Uterus (tissue), 4 donors: ENCODE measurements around the gene MANEAL. TPM values are rescaled to one million over a fixed set of nuclear protein-coding genes. Genes with fewer than 3 reads are reported as not detected.

Experiments
- DNase-seq, 2 donors: peaks; one replicate each; pipeline ENCODE4 v3.0.0-alpha.2; 2019 to 2020
- H3K27ac ChIP-seq, 2 donors: fragments of 200-600 bp; sonication (generic); 1 replicate in 1 of 2; 2 replicates in 1 of 2; pipeline ENCODE4 v1.5.1; 2016 to 2018
- H3K27me3 ChIP-seq, 2 donors: fragments of 200-600 bp; sonication (generic); one replicate each; pipeline ENCODE4 v1.5.1; 2018 to 2019; ENCODE audit warnings: control low read depth in 1 of 2
- H3K36me3 ChIP-seq, 2 donors: fragments of 200-600 bp; sonication (generic); one replicate each; pipeline ENCODE4 v1.5.1; 2019; ENCODE audit warnings: control low read depth in 1 of 2
- H3K4me1 ChIP-seq, 2 donors: fragments of 200-600 bp; sonication (generic); one replicate each; pipeline ENCODE4 v1.5.1; 2018 to 2019; ENCODE audit warnings: control low read depth in 1 of 2
- H3K4me3 ChIP-seq, 2 donors: fragments of 200-600 bp; sonication (generic); 1 replicate in 1 of 2; 2 replicates in 1 of 2; pipeline ENCODE4 v1.5.1; 2018 to 2019; ENCODE audit warnings: mild to moderate bottlenecking in 1 of 2
- H3K9me3 ChIP-seq, 2 donors: fragments of 200-600 bp; sonication (generic); one replicate each; pipeline ENCODE4 v1.5.1; 2019; ENCODE audit warnings: control low read depth in 1 of 2
- POLR2A ChIP-seq, 2 donors: fragments of 450-650 bp; IDR thresholded peaks; one replicate each; pipeline ENCODE4 v1.6.1; 2016; ENCODE audit warnings: antibody characterized with exemption in 2 of 2, mild to moderate bottlenecking in 1 of 2, moderate library complexity in 1 of 2
- intact Hi-C: fragments of 100-400 bp; cut with DNase I; formaldehyde crosslinking; loops from one replicate; pipeline ENCODE4 v1.15.1; 2023; ENCODE audit warnings: low total_unique reads
- total RNA-seq, 4 donors: library from RNA; depleted of rRNA in 3 of 4; stranded (reverse); fragments of >200 nt in 3 of 4; gene quantifications; one replicate each; pipeline versions ENCODE4 v1.1.0 to v1.2.4, GENCODE V29; 2014 to 2023
- TF ChIP-seq, protein P1 (sequence below), 4 experiments: fragments of 200-600 bp in 2 of 4; fragments of 450-650 bp in 2 of 4; sonication (generic) in 2 of 4; IDR thresholded peaks; one replicate each; pipeline ENCODE4 v1.5.1; 2016 to 2019; ENCODE audit warnings: antibody characterized with exemption in 4 of 4, mild to moderate bottlenecking in 2 of 4, moderate library complexity in 1 of 4
- donor health status: DM: yes; HTN: yes; CAD: no.

MANEAL gene
- total RNA-seq, 4 donors from 2014 or later = 1.8 to 2.6 TPM; not detected in 2

GRCh38 chr1:37762516-37762915 is 31.1 kb upstream of the MANEAL start:
- Histone ChIP-seq H3K36me3 (no peaks in the 10 kb centered on the region), H3K27ac (no peak overlapping the region), H3K9me3 (no peaks in the 10 kb centered on the region), H3K4me3 (no peak overlapping the region), H3K4me1 (no peaks in the 10 kb centered on the region), H3K27me3 (peaks cover 6 to 19% of the 10 kb centered on the region in 2 donors)
- intact Hi-C loops = no loop called here
- TF ChIP-seq, protein P1, sequence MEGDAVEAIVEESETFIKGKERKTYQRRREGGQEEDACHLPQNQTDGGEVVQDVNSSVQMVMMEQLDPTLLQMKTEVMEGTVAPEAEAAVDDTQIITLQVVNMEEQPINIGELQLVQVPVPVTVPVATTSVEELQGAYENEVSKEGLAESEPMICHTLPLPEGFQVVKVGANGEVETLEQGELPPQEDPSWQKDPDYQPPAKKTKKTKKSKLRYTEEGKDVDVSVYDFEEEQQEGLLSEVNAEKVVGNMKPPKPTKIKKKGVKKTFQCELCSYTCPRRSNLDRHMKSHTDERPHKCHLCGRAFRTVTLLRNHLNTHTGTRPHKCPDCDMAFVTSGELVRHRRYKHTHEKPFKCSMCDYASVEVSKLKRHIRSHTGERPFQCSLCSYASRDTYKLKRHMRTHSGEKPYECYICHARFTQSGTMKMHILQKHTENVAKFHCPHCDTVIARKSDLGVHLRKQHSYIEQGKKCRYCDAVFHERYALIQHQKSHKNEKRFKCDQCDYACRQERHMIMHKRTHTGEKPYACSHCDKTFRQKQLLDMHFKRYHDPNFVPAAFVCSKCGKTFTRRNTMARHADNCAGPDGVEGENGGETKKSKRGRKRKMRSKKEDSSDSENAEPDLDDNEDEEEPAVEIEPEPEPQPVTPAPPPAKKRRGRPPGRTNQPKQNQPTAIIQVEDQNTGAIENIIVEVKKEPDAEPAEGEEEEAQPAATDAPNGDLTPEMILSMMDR (IDR thresholded peaks at IDR 0.05) = no peak
- TF ChIP-seq POLR2A (IDR thresholded peaks at IDR 0.05) = no peak
- no peak for DNase-seq

DNA sequence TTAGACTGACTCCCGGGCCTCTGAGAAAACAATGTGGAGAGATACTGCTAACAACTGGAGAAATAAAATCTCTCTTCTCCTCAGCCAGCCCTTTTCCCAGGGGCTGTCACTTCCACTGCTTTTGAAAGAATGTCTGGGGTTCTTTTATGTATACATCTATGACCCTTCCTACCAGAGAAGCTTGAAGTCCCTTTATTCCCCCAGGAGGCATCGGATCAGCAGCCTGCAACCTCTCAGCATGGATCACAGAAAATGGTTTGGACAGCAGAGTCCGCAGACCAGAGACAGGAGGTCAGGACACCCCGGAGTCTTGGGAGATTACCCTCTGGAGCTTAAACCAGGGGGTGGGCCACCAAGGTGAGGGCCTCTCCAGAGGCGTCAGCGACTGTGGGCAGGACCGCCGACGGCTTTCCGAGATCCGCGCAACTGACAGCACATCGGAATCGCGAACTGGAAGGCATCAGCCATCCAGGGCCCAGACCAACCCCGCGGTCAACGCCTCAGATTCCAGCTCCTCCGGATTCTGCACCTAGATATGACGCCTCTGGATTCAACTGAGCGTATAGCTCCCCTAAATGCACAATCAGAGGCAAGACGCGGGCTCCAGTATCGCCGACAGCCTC is 29.7 kb upstream of the MANEAL start:
- peaks cover 6 to 19% of the 10 kb centered on the region in 2 donors for H3K27me3 ChIP-seq
- no peak for DNase-seq

DNA sequence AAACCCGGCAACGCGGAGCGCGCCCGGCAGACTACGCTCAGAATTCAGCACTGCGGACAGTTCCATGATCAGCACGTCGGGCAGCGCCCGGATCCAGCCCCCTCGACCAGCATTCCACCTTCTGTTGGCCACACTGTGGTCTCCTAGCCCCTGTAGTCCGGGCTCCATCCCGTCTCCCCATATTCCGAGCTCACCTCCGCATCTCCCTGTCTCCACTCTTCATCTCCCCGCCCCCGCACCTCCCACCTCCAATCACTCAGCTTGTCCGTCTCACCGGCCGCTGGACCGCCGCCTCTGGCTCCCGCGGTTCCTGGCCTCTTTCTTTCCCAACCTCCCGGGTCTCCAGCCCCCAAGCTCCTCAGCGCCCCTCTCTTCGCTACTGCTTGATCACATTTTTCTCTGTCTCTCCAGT is 29.2 kb upstream of the MANEAL start:
- H3K9me3 ChIP-seq = no peaks in the 10 kb centered on the region
- TF ChIP-seq POLR2A (IDR thresholded peaks at IDR 0.05) = no peak
- DNase-seq = no peak
- no peaks in the 10 kb centered on the region for H3K4me1 ChIP-seq
- H3K36me3 ChIP-seq = no peaks in the 10 kb centered on the region
- H3K27ac ChIP-seq = no peak overlapping the region
- peaks cover 6 to 19% of the 10 kb centered on the region in 2 donors for H3K27me3 ChIP-seq
- intact Hi-C loops = no loop called here
- H3K4me3 ChIP-seq = no peak overlapping the region

More for the DNA sequence above, 29.7 kb upstream of the MANEAL start:
- no peak overlapping the region for H3K27ac ChIP-seq
- no peak overlapping the region for H3K4me3 ChIP-seq
- TF ChIP-seq, protein P1 (IDR thresholded peaks at IDR 0.05) = no peak
- TF ChIP-seq POLR2A (IDR thresholded peaks at IDR 0.05) = no peak
- H3K36me3 ChIP-seq = no peaks in the 10 kb centered on the region
- no peaks in the 10 kb centered on the region for H3K9me3 ChIP-seq
- intact Hi-C loops = no loop called here
- H3K4me1 ChIP-seq = no peaks in the 10 kb centered on the region

GRCh38 chr1:37764888-37765441 is 28.7 kb upstream of the MANEAL start, which contains the start of gene EPHA10:
Gene EPHA10, minus strand, starts transcription at chr1:37765120. Its CDS starts 54 bp downstream, at chr1:37765066.
- no peak for DNase-seq
- H3K9me3 ChIP-seq = no peaks in the 10 kb centered on the region
- H3K27me3 ChIP-seq = peaks cover 6 to 19% of the 10 kb centered on the region in 2 donors
- H3K4me3 ChIP-seq = no peak within 1 kb of the TSS
- H3K27ac ChIP-seq = no peak within 1 kb of the TSS
- no peaks in the 10 kb centered on the region for H3K4me1 ChIP-seq
- intact Hi-C loops = no loop called here
- TF ChIP-seq, protein P1 (IDR thresholded peaks at IDR 0.05) = no peak
- no peak for TF ChIP-seq POLR2A (IDR thresholded peaks at IDR 0.05)
- H3K36me3 ChIP-seq = no peaks in the 10 kb centered on the region

GRCh38 chr1:37765916-37766664 is 27.6 kb upstream of the MANEAL start:
- DNase-seq = no peak
- no peak overlapping the region for H3K27ac ChIP-seq
- no peak overlapping the region for H3K4me3 ChIP-seq
- H3K36me3 ChIP-seq = no peaks in the 10 kb centered on the region
- no peak for TF ChIP-seq POLR2A (IDR thresholded peaks at IDR 0.05)
- TF ChIP-seq, protein P1 (IDR thresholded peaks at IDR 0.05) = no peak
- peaks cover 6 to 19% of the 10 kb centered on the region in 2 donors for H3K27me3 ChIP-seq
- intact Hi-C loops = no loop called here
- no peaks in the 10 kb centered on the region for H3K4me1 ChIP-seq
- H3K9me3 ChIP-seq = no peaks in the 10 kb centered on the region
